Stimulated activated CD4-positive, alpha-beta T cell treated with anti-CD3 and anti-CD28 coated beads, TNF-alpha, amount 100 ng/mL, for 48 hours (primary cell): ENCODE results near the gene ATP5PO.
"Not testable (repeated sequence)": the region's sequence is repeated elsewhere in the genome, so short reads cannot be mapped to it uniquely, and the experiment has no call there.

Source experiments
- DNase-seq, 3 donors: peaks; one replicate each; pipeline ENCODE4 v3.0.0-alpha.2; 2020; ENCODE audit warnings: low read depth in 3 of 3

ATP5PO gene

GRCh38 chr21:33869873-33870272 is 45.7 kb downstream of the ATP5PO start:
- no peak for DNase-seq

GRCh38 chr21:33867868-33868267 is 47.7 kb downstream of the ATP5PO start:
- DNase-seq: not testable (repeated sequence)

- DNase-seq: no peak
Observed at GRCh38 chr21:33866826-33867225, 48.8 kb downstream of the ATP5PO start.

- DNase-seq: no peak
Observed at GRCh38 chr21:33865996-33866575, 49.5 kb downstream of the ATP5PO start.

GRCh38 chr21:33865176-33865575 is 50.4 kb downstream of the ATP5PO start:
- DNase-seq: no peak

- DNase-seq: no peak
Observed at GRCh38 chr21:33864150-33864549, 51.5 kb downstream of the ATP5PO start.

GRCh38 chr21:33863191-33863590 is 52.4 kb downstream of the ATP5PO start:
- DNase-seq: not testable (repeated sequence)

GRCh38 chr21:33861125-33861524 is 54.5 kb downstream of the ATP5PO start:
- no peak for DNase-seq

- DNase-seq: no peak
Observed at GRCh38 chr21:33860332-33860879, 55.2 kb downstream of the ATP5PO start.

- DNase-seq: no peak
Observed at GRCh38 chr21:33859373-33860102, 56.1 kb downstream of the ATP5PO start.

- no peak for DNase-seq
Observed at GRCh38 chr21:33858667-33859372, 56.8 kb downstream of the ATP5PO start.

GRCh38 chr21:33857846-33858666 is 57.5 kb downstream of the ATP5PO start:
- no peak for DNase-seq

- no peak for DNase-seq
Observed at GRCh38 chr21:33856893-33857527, 58.6 kb downstream of the ATP5PO start.

- DNase-seq: no peak
Observed at GRCh38 chr21:33855190-33855589, 60.4 kb downstream of the ATP5PO start.

GRCh38 chr21:33854604-33855003 is 61.0 kb downstream of the ATP5PO start:
- DNase-seq: no peak
